Caco-2 (cell line): ENCODE results near the gene CTSS. TPM values are rescaled to one million over a fixed set of nuclear protein-coding genes. Genes with fewer than 3 reads are reported as not detected.

Source experiments
- BruUV-seq: library from RNA; stranded (reverse); fragments of 400-500 nt; replicated peaks from 2 replicates; lab custom pipeline; 2021; lab: Mats Ljungman, UMichigan
- CTCF ChIA-PET: fragments of 300-600 bp; sonication (Branson Sonifier 250); formaldehyde crosslinking; loops from one replicate; lab custom pipeline; 2022; ENCODE audit warnings: antibody characterized with exemption; lab: Charles Lee
- POLR2A ChIA-PET: fragments of 300-600 bp; sonication (Branson Sonifier 250); formaldehyde crosslinking; loops from one replicate; lab custom pipeline; 2022; ENCODE audit warnings: antibody characterized with exemption; lab: Charles Lee
- DNase-seq, 2 experiments: peaks; one replicate each; pipeline versions ENCODE4 v3.0.0 to v3.0.0-alpha.2; 2020 to 2022
- H3K27me3 ChIP-seq: replicated peaks from 2 replicates; pipeline ENCODE4 v1.6.0; 2011; ENCODE audit warnings: low read length; ENCODE audit not compliant: control insufficient read depth, insufficient read depth
- H3K36me3 ChIP-seq: 2 replicates; pipeline ENCODE4 v1.5.1; 2011; ENCODE audit warnings: low read length; ENCODE audit not compliant: control insufficient read depth, insufficient read depth
- H3K4me1 ChIP-seq: fragments of 250-450 bp; sonication (Bioruptor Pico); 2 replicates; pipeline ENCODE4 v1.5.1; 2020; ENCODE audit warnings: mild to moderate bottlenecking
- H3K4me3 ChIP-seq: 2 replicates; pipeline ENCODE4 v1.5.1; 2011; ENCODE audit warnings: low read depth, mild to moderate bottlenecking, control low read depth, low read length
- H3K9me3 ChIP-seq: fragments of 250-450 bp; sonication (Bioruptor Pico); 2 replicates; pipeline ENCODE4 v1.5.1; 2020; ENCODE audit warnings: mild to moderate bottlenecking, moderate library complexity
- H3K27ac Mint-ChIP-seq: one replicate; pipeline ENCODE4 v1.8.0; 2022; ENCODE audit warnings: mixed read lengths; ENCODE audit not compliant: unreplicated experiment
- H3K27me3 Mint-ChIP-seq: one replicate; pipeline ENCODE4 v1.8.0; 2022; ENCODE audit warnings: mixed read lengths; ENCODE audit not compliant: insufficient read depth, unreplicated experiment
- H3K36me3 Mint-ChIP-seq: one replicate; pipeline ENCODE4 v1.8.0; 2022; ENCODE audit warnings: mild to moderate bottlenecking, mixed read lengths; ENCODE audit not compliant: insufficient read depth, unreplicated experiment
- H3K4me1 Mint-ChIP-seq: one replicate; pipeline ENCODE4 v1.8.0; 2022; ENCODE audit warnings: low read depth, mixed read lengths; ENCODE audit not compliant: unreplicated experiment
- H3K4me3 Mint-ChIP-seq: one replicate; pipeline ENCODE4 v1.8.0; 2022; ENCODE audit warnings: mild to moderate bottlenecking, moderate library complexity, mixed read lengths; ENCODE audit not compliant: unreplicated experiment
- H3K9me3 Mint-ChIP-seq: one replicate; pipeline ENCODE4 v1.8.0; 2022; ENCODE audit warnings: mixed read lengths; ENCODE audit not compliant: unreplicated experiment
- CTCF ChIP-seq, 2 experiments: fragments of 200-600 bp in 1 of 2; IDR thresholded peaks; 1 replicate in 1 of 2; 2 replicates in 1 of 2; pipeline versions ENCODE4 v1.5.1 to v1.8.0; 2011 to 2022; ENCODE audit warnings: antibody characterized with exemption in 1 of 2, control low read depth in 1 of 2, inconsistent platforms in 1 of 2, low read depth in 1 of 2, low read length in 1 of 2, mild to moderate bottlenecking in 1 of 2, moderate library complexity in 1 of 2; ENCODE audit not compliant: insufficient read depth in 1 of 2, severe bottlenecking in 1 of 2, unreplicated experiment in 1 of 2
- intact Hi-C: fragments of 100-400 bp; cut with micrococcal nuclease; formaldehyde crosslinking; loops from one replicate; pipeline ENCODE4 v1.10.0; 2022; ENCODE audit not compliant: unreplicated experiment
- total RNA-seq: library from RNA; stranded (reverse); gene quantifications from 2 replicates; pipeline ENCODE4 v1.2.3, GENCODE V29; 2022

The CTSS gene
- total RNA-seq, 1 experiment from 2014 or later: 0.84 TPM

DNA sequence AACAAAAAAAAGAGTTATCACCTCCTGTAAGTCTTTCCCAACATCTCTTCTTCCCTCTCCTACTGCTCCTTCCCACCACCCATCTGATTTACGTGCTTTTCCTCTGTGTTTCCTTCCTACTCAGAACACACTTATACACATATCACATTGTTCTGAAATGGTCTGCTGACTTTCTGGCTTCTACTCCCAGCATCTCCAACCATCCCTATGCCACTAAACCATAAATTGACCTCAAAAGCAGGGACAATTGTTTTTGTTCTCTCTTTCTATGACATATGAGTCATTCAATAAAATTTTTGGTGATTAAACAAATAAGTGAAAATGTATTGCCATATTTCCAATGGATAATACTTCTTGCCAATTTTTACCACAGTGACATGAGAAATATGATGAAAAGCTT is 76.8 kb downstream of the CTSS start:
- Histone ChIP-seq H3K4me3 (no peak overlapping the region), H3K36me3 (no peaks in the 10 kb centered on the region; the same call in 1 of the 2 replicates), H3K4me1 (no peaks in the 10 kb centered on the region), H3K9me3 (no peaks in the 10 kb centered on the region), H3K27me3 (no peaks in the 10 kb centered on the region)
- no peak for TF ChIP-seq CTCF (IDR thresholded peaks at IDR 0.05; ENCODE audit: insufficient read depth in 1 of 2, low read depth in 1 of 2, low read length in 1 of 2, severe bottlenecking in 1 of 2, unreplicated experiment in 1 of 2)
- H3K4me1 Mint-ChIP-seq: peaks cover 6% of the 10 kb centered on the region
- CTCF ChIA-PET: no interaction called here
- POLR2A ChIA-PET: no interaction called here
- H3K27ac Mint-ChIP-seq: no peak overlapping the region
- no TSS peak for BruUV-seq
- no peaks in the 10 kb centered on the region for H3K9me3 Mint-ChIP-seq
- no peak for DNase-seq
- H3K27me3 Mint-ChIP-seq: no peaks in the 10 kb centered on the region
- peaks cover 16% of the 10 kb centered on the region for H3K36me3 Mint-ChIP-seq
- intact Hi-C loops: no loop called here
- no peak overlapping the region for H3K4me3 Mint-ChIP-seq

DNA sequence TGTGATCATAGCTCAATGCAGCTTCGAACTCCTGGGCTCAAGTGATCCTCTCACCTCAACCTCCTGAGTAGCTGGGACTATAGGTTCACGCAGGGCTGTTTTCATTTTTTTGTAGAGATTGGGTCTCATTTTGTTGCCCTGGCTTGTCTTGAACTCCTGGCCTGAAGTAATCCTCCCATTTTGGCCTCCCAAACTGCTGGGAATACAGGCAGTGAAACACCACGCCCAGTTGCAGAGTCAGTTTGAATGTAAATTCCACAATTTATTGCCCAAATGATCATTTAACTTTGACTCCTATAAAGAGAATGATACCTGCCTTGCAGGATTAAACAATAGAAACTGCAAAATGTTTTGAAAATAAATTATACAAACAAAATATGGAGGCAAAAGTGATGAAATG is 79.3 kb downstream of the CTSS start:
- CTCF ChIA-PET: no interaction called here
- Mint-ChIP-seq H3K4me1 (peaks cover 6% of the 10 kb centered on the region), H3K4me3 (no peak overlapping the region), H3K27ac (no peak overlapping the region), H3K9me3 (no peaks in the 10 kb centered on the region), H3K36me3 (peaks cover 3% of the 10 kb centered on the region), H3K27me3 (no peaks in the 10 kb centered on the region)
- DNase-seq: no peak
- Histone ChIP-seq H3K27me3 (no peaks in the 10 kb centered on the region), H3K4me1 (no peaks in the 10 kb centered on the region), H3K9me3 (no peaks in the 10 kb centered on the region), H3K4me3 (no peak overlapping the region), H3K36me3 (no peaks in the 10 kb centered on the region; the same call in 1 of the 2 replicates)
- intact Hi-C loops: no loop called here
- POLR2A ChIA-PET: interaction anchor here (1.9 kb wide), 1 partner anchor 11 kb away, joined by 6 read pairs; the partner anchor contains the start of gene GOLPH3L
- TF ChIP-seq CTCF (IDR thresholded peaks at IDR 0.05; ENCODE audit: insufficient read depth in 1 of 2, low read depth in 1 of 2, low read length in 1 of 2, severe bottlenecking in 1 of 2, unreplicated experiment in 1 of 2): no peak
- BruUV-seq: no TSS peak

- no TSS peak for BruUV-seq
- Histone ChIP-seq H3K9me3 (no peaks in the 10 kb centered on the region), H3K27me3 (no peaks in the 10 kb centered on the region), H3K4me1 (no peaks in the 10 kb centered on the region), H3K4me3 (no peak overlapping the region), H3K36me3 (no peaks in the 10 kb centered on the region)
- no peak for TF ChIP-seq CTCF (IDR thresholded peaks at IDR 0.05; ENCODE audit: insufficient read depth in 1 of 2, low read depth in 1 of 2, low read length in 1 of 2, severe bottlenecking in 1 of 2, unreplicated experiment in 1 of 2)
- no peaks in the 10 kb centered on the region for H3K4me1 Mint-ChIP-seq
- no peaks in the 10 kb centered on the region for H3K27me3 Mint-ChIP-seq
- intact Hi-C loops: no loop called here
- H3K4me3 Mint-ChIP-seq: no peak overlapping the region
- ChIA-PET POLR2A (interaction anchor here (0.5 kb wide), 1 partner anchor 127 kb away, joined by 4 read pairs; no protein-coding TSS in a partner anchor), CTCF (interaction anchor here (0.6 kb wide), 1 partner anchor 614 kb away, joined by 5 read pairs; no protein-coding TSS in a partner anchor)
- peaks cover 6% of the 10 kb centered on the region for H3K36me3 Mint-ChIP-seq
- no peaks in the 10 kb centered on the region for H3K9me3 Mint-ChIP-seq
- H3K27ac Mint-ChIP-seq: no peak overlapping the region
- DNase-seq: no peak
These were observed 81.7 kb downstream of the CTSS start for GRCh38 chr1:150683914-150684313.

Other genes starting within 250 kb of the CTSS start
- 16.1 and 17.6 TPM in 2 replicates for gene ADAMTSL4, start 216.4 kb downstream of the CTSS start, total RNA-seq
- 130 and 134 TPM in 2 replicates for gene MCL1, start 186.2 kb downstream of the CTSS start, total RNA-seq
- gene ENSA, start 136.2 kb downstream of the CTSS start, total RNA-seq: 178 TPM in 2 replicates
- gene GOLPH3L, start 68.6 kb downstream of the CTSS start, total RNA-seq: 13.3 and 14.7 TPM in 2 replicates
- not detected in 2 replicates for gene HORMAD1, start 44.9 kb downstream of the CTSS start, total RNA-seq
- 2.7 and 3.2 TPM in 2 replicates for gene CTSK, start 42.5 kb upstream of the CTSS start, total RNA-seq
- gene ARNT, start 110.8 kb upstream of the CTSS start, total RNA-seq: 33.8 and 36.1 TPM in 2 replicates
- not detected in 2 replicates for gene CTXND2, start 121.4 kb upstream of the CTSS start, total RNA-seq
- gene SETDB1, start 160.6 kb upstream of the CTSS start, total RNA-seq: 45.0 and 46.7 TPM in 2 replicates
- gene CERS2, start 209.1 kb upstream of the CTSS start, total RNA-seq: 360 and 379 TPM in 2 replicates
- 30.0 and 42.5 TPM in 2 replicates for gene ANXA9, start 216.5 kb upstream of the CTSS start, total RNA-seq
- 15.6 and 16.9 TPM in 2 replicates for gene MINDY1, start 241.1 kb upstream of the CTSS start, total RNA-seq
- gene PRUNE1, start 242.7 kb upstream of the CTSS start, total RNA-seq: 24.2 and 24.3 TPM in 2 replicates